GM12892 (cell line): ENCODE data around the gene C1orf167.
"Not testable (repeated sequence)": the region's sequence is repeated elsewhere in the genome, so short reads cannot be mapped to it uniquely, and the experiment has no call there.

Experiments
- DNase-seq: peaks from one replicate; pipeline ENCODE4 v3.0.0; 2011; ENCODE audit not compliant: insufficient read length
- FAIRE-seq: peaks from 2 replicates; lab custom pipeline; 2011; peaks lifted over from hg19 to GRCh38; lab: Jason Lieb, UNC
- POLR2A ChIP-seq: IDR thresholded peaks from 2 replicates; pipeline ENCODE4 v1.6.1; 2011; ENCODE audit warnings: low read depth, low read length, control low read depth
- POLR2AphosphoS5 ChIP-seq: IDR thresholded peaks from 2 replicates; pipeline ENCODE4 v1.6.1; 2011; ENCODE audit warnings: low read depth, low read length, control low read depth
- TAF1 ChIP-seq: IDR thresholded peaks from 2 replicates; pipeline ENCODE4 v1.6.1; 2011; ENCODE audit warnings: low read depth, mild to moderate bottlenecking, control low read depth, low read length, borderline replicate concordance

C1orf167 gene

DNA sequence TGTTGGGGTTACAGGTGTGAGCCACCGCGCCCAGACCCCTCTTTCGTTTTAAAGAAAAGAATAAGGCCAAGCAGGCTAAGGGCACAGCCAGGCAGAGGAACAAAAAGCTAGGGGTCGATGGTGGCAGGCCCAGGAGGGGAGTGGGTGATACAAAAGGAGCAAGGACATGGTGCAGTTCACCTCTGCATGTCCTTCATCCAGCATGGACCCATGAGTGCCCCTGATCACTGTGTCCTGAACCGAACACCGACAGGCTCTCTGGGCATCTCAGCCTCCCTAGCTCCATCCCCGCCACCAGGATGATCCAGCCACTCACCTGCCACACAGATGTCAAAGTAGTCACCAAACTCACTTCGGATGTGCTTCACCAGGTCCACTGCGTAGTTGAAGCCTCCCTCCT lies 37.9 kb downstream of the C1orf167 start:
- DNase-seq (no peak), FAIRE-seq (no peak)
- no peak for TF ChIP-seq POLR2AphosphoS5
- TF ChIP-seq POLR2A = no peak
- no peak for TF ChIP-seq TAF1

DNA sequence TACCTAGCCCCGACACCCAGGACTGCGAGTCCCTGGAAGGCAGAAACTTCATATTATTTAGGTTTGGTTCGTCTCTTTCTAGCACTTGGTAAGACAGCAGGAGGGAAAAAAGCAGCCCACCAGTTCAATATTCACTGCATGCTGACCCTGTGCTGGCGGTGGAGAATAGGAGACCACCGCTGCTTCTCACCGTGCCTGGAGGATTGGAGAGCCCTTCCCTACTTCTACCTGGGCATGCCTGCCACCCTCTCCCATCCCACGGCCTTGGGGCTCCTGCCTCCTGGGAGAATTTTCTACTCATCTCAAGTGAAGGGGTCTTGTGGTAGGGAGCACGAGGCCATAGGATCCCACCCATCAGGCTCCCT lies 38.4 kb downstream of the C1orf167 start:
- no peak for DNase-seq
- FAIRE-seq = no peak
- TF ChIP-seq TAF1 (no peak), POLR2A (no peak), POLR2AphosphoS5 (no peak)

DNA sequence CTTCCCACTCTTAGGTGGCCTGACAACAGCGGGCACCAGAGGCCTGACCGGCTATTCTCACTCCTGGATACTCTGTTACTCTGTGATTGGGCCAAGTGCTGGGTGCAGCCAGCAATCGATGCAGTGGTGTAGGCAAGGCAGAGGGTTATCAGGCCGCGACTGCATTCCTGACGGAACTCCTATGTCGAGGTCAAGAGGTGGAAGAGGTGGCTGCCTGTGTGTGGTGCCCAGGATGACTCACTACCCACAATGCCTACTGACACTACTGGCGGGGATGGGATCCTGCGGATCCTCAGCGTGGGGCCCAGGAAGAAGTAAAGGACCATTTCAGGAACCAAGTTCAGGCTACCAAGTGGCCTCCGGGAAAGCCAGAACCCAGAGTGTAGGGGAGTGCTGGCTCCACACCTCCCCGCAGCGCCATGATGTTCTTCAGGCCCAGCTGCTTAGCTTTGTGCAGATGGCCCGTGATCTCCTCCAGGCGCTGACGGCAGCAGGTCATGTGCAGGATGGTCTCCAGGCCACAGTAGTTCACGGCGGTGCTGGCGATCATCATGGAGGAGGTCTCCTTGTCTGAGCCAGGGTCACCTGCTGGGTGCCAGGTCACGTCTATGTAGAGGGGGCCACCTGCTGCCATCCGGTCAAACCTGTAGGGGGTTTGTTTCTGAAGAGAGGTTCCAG lies 38.9 kb downstream of the C1orf167 start:
- FAIRE-seq (no peak), DNase-seq (no peak)

DNA sequence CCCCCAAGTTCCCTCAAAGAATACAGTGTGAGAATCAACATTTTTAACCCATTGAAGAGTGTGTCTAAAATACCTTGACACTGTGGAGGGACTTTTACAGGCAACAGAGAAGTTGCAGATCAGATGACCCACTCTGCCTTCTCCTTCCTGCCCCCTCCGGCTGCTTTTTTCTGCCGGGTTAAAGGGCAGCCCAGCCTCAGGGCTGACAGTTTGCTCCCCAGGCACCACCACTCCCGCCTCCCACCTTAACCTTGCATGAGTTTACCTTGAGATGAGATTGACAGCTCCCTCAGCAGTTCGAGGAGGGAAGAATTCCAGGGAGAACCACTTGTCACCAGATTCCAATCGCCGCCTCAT lies 40.6 kb downstream of the C1orf167 start:
- DNase-seq (no peak), FAIRE-seq (no peak)
- TF ChIP-seq POLR2AphosphoS5 (no peak), TAF1 (no peak), POLR2A (no peak)

More for the DNA sequence above, 38.9 kb downstream of the C1orf167 start:
- no peak for TF ChIP-seq POLR2A
- no peak for TF ChIP-seq TAF1
- no peak for TF ChIP-seq POLR2AphosphoS5

DNA sequence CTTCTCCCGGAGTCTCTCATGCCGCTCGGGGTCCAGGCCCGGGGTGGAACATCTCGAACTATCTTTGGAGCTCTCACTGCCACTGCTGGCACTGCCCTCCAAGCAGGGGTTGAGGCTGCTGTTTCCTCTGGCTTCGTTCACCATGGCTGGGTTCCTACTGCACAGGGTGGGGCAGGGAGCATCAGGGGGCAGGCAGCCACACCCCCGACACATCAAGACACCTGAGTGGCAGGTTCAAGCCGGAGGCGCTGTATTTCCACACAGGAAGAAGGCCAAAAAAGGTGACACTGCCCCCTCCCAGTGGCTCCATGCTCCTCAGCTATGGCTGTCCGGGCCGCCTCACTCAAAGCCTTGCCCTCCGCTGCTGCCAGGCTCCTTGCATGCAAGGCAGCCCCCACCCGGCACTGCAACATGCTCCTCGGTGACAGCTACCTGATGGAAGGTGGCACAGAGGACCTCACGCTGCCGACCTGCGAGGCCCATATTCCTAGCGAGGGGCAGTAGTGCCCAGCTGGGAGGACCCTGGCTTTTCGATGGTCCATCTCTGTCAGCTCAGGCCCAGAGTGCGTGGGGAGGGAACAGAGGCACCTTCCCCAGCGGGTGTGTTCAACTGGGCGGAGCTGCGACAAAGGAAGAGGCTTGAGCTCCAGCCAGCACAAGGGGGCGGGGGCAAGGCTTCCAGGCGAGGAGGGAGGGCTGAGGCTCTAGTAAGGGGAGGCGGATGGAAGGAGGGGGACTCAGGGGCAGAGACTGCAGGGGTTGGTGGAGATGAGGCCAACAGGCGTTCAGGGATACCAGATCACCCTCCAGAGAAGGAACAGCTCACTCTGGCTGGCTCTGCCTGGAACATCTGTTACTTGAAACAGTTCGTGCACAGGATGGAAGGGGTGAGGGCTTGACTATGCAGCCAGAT lies 41.2 kb downstream of the C1orf167 start:
- FAIRE-seq = peak; percentile 87

DNA sequence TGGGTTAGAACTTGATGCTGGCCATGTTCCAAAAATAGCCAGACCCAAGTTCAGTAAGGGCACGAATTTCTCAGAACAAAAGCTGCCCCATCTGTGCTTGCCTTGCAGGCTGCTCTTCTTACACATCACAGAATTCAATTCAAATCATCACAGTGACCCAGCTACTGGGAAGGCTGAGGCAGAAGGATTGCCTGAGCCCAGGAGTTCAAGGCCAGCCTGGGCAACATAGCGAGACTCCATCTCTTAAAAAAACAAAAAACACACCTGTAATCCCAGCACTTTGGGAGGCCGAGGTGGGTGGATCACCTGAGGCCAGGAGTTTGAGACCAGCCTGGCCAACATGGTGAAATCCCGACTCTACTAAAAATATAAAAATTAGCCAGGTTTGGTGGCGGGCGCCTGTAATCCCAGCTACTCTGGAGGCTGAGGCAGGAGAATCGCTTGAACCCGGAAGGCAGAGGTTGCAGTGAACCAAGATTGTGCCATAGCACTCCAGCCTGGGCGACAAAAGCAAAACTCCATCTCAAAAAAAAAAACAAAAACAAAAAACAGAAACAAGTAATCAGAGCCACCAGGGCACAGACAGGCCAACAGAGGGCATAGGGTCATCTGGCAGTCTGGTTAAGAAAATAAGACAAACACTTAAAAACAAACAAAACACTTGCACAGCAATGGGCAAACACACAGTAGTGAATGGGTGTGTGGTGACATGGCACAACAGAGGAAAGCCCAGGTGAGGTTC lies 42.1 kb downstream of the C1orf167 start:
- not testable (repeated sequence) for FAIRE-seq, DNase-seq

More for the DNA sequence above, 41.2 kb downstream of the C1orf167 start:
- DNase-seq = peak; percentile 74
- TF ChIP-seq POLR2AphosphoS5 = no peak
- no peak for TF ChIP-seq POLR2A
- no peak for TF ChIP-seq TAF1

DNA sequence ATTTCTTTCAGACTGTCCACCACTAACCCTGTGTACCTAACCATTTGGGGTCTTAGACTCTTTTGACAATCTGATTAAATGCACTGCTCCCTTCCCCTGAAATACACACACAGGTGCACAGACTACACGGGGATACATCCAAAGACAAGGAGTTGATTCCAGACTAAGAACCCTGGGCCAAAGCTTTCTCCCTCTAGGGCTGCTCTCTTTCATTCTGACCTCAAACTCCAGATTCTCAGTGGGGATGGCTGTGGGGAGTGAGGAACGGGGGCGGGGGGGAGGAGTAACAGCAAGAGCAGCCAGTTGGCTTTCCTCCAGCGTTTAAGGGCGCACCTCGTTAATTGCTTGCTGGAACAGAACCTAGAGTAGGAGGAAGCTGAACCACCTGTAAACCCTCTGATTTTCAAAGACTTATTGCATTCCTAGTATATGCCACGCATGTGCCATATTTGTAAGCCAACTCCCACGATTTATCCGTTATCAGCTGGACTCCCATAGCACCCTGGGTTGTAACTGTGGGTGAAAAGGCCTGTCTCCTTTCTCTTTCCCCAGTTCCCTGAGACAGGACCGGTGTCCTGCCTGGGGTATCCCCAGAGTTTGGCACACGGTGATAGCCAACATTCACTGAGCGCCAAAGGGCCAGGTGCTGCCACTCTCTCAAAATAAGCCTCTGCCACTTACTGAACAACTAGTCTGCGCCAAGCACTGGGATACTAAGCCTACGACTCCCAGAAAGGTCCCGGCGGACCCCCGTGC lies 42.9 kb downstream of the C1orf167 start:
- no peak for DNase-seq
- peak; percentile 72 for FAIRE-seq
- TF ChIP-seq TAF1 = no peak
- TF ChIP-seq POLR2AphosphoS5 = no peak
- no peak for TF ChIP-seq POLR2A

DNA sequence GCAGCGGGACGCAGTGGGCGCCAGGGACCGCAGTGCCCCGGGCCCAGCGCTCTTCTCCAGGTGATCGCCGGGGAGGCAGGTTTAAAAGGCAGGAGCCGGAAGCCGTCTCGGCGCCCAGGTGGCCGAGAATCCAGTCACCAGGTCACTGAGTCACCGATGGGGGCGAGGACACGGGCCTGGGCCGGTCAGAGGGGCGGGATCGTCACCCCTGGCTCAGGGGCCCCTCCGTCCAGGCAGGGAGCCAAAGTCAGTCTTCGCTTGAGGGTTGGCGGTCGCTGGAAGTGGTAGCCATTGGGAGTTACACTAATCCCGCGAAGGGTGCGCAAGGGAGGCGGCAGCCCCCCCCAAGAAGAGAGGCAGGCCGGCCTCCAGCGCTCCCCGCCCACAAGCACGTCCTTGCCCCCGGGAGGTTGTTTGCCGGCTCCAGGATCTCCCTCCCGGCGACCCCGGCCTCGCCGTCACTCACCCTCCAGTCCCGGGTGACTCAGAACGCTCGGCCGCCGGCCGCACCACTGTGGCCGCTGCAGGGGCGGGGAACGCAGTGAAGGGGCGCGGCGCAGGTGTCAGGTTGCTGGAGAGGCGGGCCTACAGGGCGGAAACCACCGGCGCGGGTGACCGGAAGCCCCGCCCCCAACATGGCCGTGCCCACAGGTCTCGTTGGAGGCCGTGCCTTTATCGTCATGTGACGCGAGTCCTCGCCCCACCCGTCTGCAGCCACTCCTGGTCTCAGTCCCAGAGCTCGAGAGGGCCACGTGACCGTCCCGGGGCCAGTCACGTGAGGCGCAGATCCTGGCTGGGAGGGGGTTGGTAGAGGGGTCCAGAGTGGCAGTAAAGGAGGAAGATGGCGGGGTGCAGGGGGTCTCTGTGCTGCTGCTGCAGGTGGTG lies 43.7 kb downstream of the C1orf167 start, which contains the start of the genes CLCN6 and MTHFR:
Gene CLCN6, plus strand, starts transcription at position 770 of the 885 bp plus-strand sequence. Its CDS starts 72 bp downstream, at position 842.
Gene MTHFR, minus strand, starts transcription at position 543 of the 885 bp plus-strand sequence. CDS start 2,848 bp downstream, outside the sequence.
- DNase-seq (peak; percentile 97), FAIRE-seq (peak; percentile 98)
- TF ChIP-seq TAF1 (peak; percentile 53; the same call in 1 of the 2 replicates), POLR2AphosphoS5 (peak; percentile 61), POLR2A (peak; percentile 76; the same call in 1 of the 2 replicates)

DNA sequence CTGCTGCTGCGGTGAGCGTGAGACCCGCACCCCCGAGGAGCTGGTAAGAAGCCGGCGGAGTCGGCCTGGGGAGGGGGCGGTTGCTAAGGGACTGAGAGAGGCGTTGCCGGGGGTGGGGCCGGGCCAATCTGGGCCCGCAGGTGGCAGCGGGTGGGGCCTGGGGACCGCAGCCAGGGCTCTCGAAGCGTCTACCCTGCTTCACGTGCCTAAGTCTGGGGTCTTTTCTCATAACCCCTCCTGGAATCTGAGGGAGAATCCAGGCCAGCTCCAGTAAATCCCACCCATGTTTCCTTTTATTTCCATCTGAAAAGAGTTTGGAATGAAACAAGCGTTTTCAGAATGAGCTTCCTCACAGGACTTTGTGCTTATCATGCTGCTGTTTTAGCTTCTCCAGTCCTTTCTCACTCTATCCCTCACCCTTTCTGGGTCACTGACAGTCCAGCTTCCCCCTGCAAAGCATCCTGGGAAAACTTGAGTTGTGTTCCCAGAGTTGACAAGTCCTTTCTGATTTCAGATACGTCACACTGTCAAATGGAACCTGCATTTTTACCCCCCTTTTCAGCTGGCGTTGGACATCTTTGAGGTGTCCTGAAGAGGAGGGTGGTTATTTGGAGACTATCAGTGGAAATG lies 44.4 kb downstream of the C1orf167 start:
- no peak for FAIRE-seq
- TF ChIP-seq TAF1 (no peak), POLR2A (no peak), POLR2AphosphoS5 (no peak)
- peak; percentile 78 for DNase-seq

DNA sequence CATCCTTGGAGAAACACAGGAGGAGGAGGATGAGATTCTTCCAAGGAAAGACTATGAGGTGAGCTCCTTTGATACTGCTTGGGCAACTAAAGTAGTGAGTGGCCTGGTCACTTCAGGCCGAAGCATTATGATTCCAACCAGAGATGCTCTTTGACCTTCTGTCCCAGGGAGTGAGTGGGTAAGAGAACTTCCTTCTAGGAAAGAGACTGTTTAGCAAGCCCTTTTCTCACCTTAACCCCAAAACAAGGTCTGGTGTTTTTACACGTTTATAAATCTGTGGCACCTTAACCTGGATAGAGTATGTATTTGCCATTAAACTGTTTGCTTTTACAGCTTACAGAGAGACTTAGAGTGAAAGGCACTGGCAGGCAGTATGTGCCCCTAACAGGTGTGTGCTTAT lies 45.1 kb downstream of the C1orf167 start:
- DNase-seq = no peak
- no peak for FAIRE-seq
- TF ChIP-seq TAF1 (no peak), POLR2A (no peak), POLR2AphosphoS5 (no peak)
